ENCODE data around the gene OSBPL9.

The OSBPL9 gene

DNA sequence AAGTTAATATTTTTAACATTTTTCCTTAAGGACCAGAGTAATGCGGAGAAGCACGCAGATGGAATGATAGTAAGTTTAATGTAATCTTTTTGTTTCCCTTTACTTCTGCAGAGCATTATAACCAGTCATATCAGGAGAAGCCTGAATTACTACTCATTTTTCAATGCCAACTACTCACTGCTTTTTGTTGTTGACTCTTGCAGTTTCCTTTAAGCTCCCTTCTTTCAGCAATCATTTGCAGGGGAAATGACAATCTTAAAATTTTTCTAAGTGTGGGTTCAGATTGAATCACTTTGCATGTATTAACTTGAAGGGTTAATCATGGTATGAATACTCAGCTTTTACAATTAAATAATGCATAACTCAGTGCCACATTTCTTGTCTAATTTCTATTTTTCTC lies 139.4 kb downstream of the OSBPL9 start:
- H3K9me2 ChIP-seq (ENCODE audit: low read depth, low read length) = no peaks in the 10 kb centered on the region
- no peaks in the 10 kb centered on the region for H3K4me1 ChIP-seq (ENCODE audit: insufficient read depth, low read length, severe bottlenecking)
- H3K79me2 ChIP-seq (ENCODE audit: insufficient read depth, low read length) = no peaks in the 10 kb centered on the region
- no peak overlapping the region for H3K9ac ChIP-seq (ENCODE audit: low read length)
- H3K27ac ChIP-seq (ENCODE audit: low read depth, low read length, poor library complexity, severe bottlenecking) = no peak overlapping the region
- H3K36me3 ChIP-seq (ENCODE audit: insufficient read depth, low read length) = peaks cover 38% of the 10 kb centered on the region
- H3K27me3 ChIP-seq (ENCODE audit: insufficient read depth, low read length) = no peaks in the 10 kb centered on the region
- H3K4me2 ChIP-seq (ENCODE audit: low read length) = no peak overlapping the region
- H3K9me3 ChIP-seq (ENCODE audit: low read length) = no peaks in the 10 kb centered on the region
- TF ChIP-seq, protein P1, sequence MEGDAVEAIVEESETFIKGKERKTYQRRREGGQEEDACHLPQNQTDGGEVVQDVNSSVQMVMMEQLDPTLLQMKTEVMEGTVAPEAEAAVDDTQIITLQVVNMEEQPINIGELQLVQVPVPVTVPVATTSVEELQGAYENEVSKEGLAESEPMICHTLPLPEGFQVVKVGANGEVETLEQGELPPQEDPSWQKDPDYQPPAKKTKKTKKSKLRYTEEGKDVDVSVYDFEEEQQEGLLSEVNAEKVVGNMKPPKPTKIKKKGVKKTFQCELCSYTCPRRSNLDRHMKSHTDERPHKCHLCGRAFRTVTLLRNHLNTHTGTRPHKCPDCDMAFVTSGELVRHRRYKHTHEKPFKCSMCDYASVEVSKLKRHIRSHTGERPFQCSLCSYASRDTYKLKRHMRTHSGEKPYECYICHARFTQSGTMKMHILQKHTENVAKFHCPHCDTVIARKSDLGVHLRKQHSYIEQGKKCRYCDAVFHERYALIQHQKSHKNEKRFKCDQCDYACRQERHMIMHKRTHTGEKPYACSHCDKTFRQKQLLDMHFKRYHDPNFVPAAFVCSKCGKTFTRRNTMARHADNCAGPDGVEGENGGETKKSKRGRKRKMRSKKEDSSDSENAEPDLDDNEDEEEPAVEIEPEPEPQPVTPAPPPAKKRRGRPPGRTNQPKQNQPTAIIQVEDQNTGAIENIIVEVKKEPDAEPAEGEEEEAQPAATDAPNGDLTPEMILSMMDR (IDR thresholded peaks at IDR 0.05; ENCODE audit: low read length) = no peak
- no peak for TF ChIP-seq EZH2 (IDR thresholded peaks at IDR 0.05; ENCODE audit: borderline replicate concordance, low read length)
- H3F3A ChIP-seq (ENCODE audit: insufficient read depth, low read length) = no peaks in the 10 kb centered on the region
- H4K20me1 ChIP-seq (ENCODE audit: insufficient read depth, low read length) = no peaks in the 10 kb centered on the region
- no peak overlapping the region for H2AFZ ChIP-seq (ENCODE audit: low read length)
- H3K4me3 ChIP-seq (ENCODE audit: low read depth, low read length, poor library complexity, severe bottlenecking) = no peak overlapping the region

DNA sequence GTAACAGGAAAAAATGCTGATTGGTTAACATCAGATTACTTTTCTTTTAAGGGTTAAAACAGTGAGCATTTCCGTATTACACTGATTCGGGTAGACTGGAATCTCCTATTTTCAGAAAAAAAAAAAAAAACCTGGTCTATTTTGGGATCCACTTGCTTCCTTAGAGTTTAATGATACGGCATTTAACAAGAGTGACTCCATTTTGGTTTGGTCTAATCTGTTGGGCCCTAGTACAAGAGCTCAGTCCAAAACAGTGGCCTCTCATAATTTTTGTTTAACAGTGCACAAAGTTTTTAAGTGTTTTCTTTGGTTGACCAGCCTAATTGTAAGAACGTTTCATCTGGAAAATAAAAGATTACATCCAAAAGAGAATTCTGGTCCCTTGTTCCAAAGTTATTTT lies 141.4 kb downstream of the OSBPL9 start:
- TF ChIP-seq EZH2 (IDR thresholded peaks at IDR 0.05; ENCODE audit: borderline replicate concordance, low read length) = no peak
- TF ChIP-seq, protein P1 (IDR thresholded peaks at IDR 0.05; ENCODE audit: low read length) = no peak
- Histone ChIP-seq H3K36me3 (ENCODE audit: insufficient read depth, low read length) (peaks cover 26% of the 10 kb centered on the region), H3K9me3 (ENCODE audit: low read length) (no peaks in the 10 kb centered on the region)

DNA sequence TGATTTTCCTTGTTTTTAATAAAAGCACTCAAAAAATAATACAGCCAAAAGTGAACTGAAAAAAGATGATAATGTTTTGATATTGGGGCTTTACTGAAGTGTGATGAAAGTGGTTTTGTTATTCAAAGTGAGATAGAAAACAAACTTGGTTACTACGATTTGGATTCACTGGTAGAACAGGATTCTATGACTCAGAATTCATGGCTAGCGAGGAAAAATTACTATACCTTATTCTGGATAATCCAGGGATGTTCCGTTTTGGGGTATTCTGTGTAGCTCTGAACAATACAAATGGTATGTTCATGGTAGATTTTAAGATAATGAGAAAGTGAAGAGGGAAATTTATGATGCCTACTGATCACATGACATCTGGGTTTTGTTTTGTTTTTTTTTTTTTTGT lies 144.0 kb downstream of the OSBPL9 start:
- no peaks in the 10 kb centered on the region for H3K9me2 ChIP-seq (ENCODE audit: low read depth, low read length)
- H3K9me3 ChIP-seq (ENCODE audit: low read length) = no peaks in the 10 kb centered on the region
- no peaks in the 10 kb centered on the region for H3K4me1 ChIP-seq (ENCODE audit: insufficient read depth, low read length, severe bottlenecking)
- no peaks in the 10 kb centered on the region for H3K79me2 ChIP-seq (ENCODE audit: insufficient read depth, low read length)
- H3K27ac ChIP-seq (ENCODE audit: low read depth, low read length, poor library complexity, severe bottlenecking) = no peak overlapping the region
- no peak overlapping the region for H3K4me3 ChIP-seq (ENCODE audit: low read depth, low read length, poor library complexity, severe bottlenecking)
- no peak overlapping the region for H3K4me2 ChIP-seq (ENCODE audit: low read length)
- H3K9ac ChIP-seq (ENCODE audit: low read length) = no peak overlapping the region
- H2AFZ ChIP-seq (ENCODE audit: low read length) = no peak overlapping the region
- no peaks in the 10 kb centered on the region for H3F3A ChIP-seq (ENCODE audit: insufficient read depth, low read length)
- peaks cover 20% of the 10 kb centered on the region for H3K36me3 ChIP-seq (ENCODE audit: insufficient read depth, low read length)
- TF ChIP-seq EZH2 (IDR thresholded peaks at IDR 0.05; ENCODE audit: borderline replicate concordance, low read length) = no peak
- TF ChIP-seq, protein P1 (IDR thresholded peaks at IDR 0.05; ENCODE audit: low read length) = no peak
- H3K27me3 ChIP-seq (ENCODE audit: insufficient read depth, low read length) = no peaks in the 10 kb centered on the region
- no peaks in the 10 kb centered on the region for H4K20me1 ChIP-seq (ENCODE audit: insufficient read depth, low read length)

More for the DNA sequence above, 141.4 kb downstream of the OSBPL9 start:
- no peaks in the 10 kb centered on the region for H4K20me1 ChIP-seq (ENCODE audit: insufficient read depth, low read length)
- no peak overlapping the region for H3K9ac ChIP-seq (ENCODE audit: low read length)
- H3K27ac ChIP-seq (ENCODE audit: low read depth, low read length, poor library complexity, severe bottlenecking) = no peak overlapping the region
- H2AFZ ChIP-seq (ENCODE audit: low read length) = no peak overlapping the region
- H3K4me1 ChIP-seq (ENCODE audit: insufficient read depth, low read length, severe bottlenecking) = no peaks in the 10 kb centered on the region
- H3K4me3 ChIP-seq (ENCODE audit: low read depth, low read length, poor library complexity, severe bottlenecking) = no peak overlapping the region
- no peaks in the 10 kb centered on the region for H3F3A ChIP-seq (ENCODE audit: insufficient read depth, low read length)
- H3K27me3 ChIP-seq (ENCODE audit: insufficient read depth, low read length) = no peaks in the 10 kb centered on the region
- no peaks in the 10 kb centered on the region for H3K79me2 ChIP-seq (ENCODE audit: insufficient read depth, low read length)
- H3K9me2 ChIP-seq (ENCODE audit: low read depth, low read length) = no peaks in the 10 kb centered on the region
- no peak overlapping the region for H3K4me2 ChIP-seq (ENCODE audit: low read length)

Data from OCI-LY1 (cell line).